Erythroblast (primary cell): ENCODE measurements around the gene VPS37B.

Source experiments
- DNase-seq, 2 experiments: peaks; one replicate each; lab custom pipeline; 2025; lab: John Stamatoyannopoulos, UW
- GATA1 ChIP-seq: IDR thresholded peaks from 2 replicates; pipeline ENCODE4 v1.6.1; 2011; ENCODE audit warnings: low read depth, mild to moderate bottlenecking, control low read depth, low read length, moderate library complexity
- POLR2A ChIP-seq: IDR thresholded peaks from 2 replicates; pipeline ENCODE4 v1.6.1; 2011; ENCODE audit warnings: mild to moderate bottlenecking, low read length

The VPS37B gene

GRCh38 chr12:122853582-122854245 lies 42.2 kb downstream of the VPS37B start:
- TF ChIP-seq POLR2A (no peak), GATA1 (no peak)

DNA sequence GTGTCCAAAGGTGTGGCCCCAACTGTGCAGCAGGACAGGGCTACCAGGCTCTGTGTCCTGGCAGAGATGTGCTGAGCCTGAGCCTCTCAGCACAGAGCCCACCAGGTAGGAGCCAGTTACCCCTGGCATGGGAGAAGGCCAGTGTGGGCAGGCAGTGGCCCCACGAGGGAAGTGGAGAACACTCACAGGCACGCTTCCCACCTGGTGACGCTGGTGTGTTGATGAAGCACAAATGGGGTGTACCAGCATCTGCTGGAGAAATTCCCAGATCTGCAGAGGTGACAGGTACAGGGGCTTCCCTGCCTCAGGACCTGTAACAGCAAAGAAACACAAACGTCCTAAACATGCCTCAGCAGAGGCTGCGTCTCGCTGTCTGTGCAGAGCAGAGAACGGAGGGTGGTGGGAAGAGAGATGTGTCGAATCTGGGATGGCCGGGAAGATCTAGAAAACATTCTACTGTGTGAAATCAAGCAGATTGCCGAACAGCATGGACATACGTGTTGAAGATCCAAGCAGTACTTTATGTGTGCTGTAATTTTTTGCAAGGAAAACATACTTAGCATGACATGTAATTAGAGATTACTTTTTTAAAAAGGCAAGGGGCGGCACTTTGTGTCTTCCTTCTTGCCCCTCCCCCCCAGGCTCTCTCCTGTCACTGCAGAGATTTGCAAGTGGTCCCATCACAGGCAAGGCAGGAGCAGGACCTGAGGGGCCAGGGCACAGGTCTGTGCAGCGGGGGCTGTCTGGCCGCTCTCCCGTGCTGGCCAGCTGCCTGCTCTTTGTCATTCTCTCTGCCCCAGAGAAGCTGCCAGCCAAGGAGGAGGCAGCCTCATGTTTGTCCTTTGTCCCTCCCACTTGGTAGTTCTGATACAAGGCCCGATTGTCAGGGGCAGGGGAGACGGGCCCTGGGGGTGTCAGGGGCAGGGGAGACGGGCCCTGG lies 43.3 kb downstream of the VPS37B start:
- TF ChIP-seq GATA1: no peak
- no peak for TF ChIP-seq POLR2A
- DNase-seq: no peak

More at GRCh38 chr12:122853582-122854245, 42.2 kb downstream of the VPS37B start:
- no peak for DNase-seq

DNA sequence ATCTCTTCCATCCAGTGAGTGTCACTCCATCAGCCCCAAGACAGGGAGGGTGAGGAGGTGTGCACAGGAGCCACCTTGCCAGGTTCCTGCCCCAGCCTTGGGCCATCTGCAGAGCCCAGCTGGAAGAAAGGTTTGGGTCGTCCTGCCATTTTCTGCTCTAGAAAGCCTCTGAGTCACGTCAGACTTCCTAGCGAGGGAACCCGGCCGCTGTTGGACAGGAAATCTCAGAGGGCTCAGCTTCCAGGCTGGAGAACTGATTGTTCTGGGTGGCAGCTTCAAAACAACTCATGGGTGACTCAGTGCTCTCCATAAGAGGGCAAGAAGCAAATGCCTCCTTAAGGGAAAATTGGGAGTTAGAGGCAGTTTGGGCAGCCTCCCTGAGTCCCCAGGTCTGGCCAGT lies 44.1 kb downstream of the VPS37B start:
- TF ChIP-seq GATA1: no peak
- TF ChIP-seq POLR2A: no peak
- no peak for DNase-seq

DNA sequence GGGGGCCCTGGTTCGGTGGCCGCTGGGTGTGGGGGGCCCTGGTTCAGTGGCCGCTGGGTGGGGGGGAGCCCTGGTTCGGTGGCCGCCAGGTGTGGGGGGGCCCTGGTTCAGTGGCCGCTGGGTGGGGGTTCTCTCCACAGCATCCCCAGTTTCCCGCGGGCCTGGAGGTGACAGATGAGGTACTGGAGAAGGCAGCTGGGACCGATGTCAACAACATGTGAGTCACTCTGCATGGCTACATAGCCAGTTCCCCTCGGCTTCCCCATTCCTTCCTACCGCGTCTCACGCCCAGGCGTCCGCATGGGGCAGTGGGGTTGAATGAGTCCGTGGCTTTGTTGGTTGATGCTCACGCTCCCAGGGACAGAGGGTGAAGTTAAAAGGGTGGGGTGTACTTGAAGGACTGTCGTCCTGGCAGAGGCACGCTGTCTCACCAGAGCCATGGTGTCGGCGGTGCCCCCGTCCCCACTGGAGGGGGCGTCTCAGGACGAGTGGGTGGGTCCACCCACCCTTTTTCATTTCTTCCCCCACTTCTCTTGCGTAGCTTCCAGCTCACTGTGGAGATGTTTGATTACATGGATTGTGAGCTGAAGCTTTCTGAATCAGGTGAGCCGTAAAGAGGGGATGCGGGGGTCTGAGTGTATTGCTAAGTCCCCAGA lies 45.1 kb downstream of the VPS37B start:
- TF ChIP-seq GATA1 (no peak), POLR2A (no peak)
- no peak for DNase-seq

DNA sequence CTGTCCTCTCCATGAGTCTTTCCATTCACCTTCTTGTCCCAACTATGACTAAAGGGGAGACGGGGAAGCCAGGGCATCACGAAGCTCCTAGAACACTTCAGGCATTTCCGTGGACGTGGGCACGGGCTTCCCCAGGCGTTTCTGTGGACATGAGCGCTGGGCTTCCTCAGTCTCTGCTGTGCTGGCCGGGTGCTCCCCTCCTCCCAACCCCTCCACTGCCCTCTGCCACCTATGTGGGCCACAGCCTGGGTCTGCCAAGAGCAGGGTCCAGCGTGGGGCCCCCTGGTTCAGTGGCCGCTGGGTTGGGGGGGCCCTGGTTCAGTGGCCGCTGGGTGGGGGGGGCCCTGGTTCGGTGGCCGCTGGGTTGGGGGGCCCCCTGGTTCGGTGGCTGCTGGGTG lies 45.9 kb downstream of the VPS37B start:
- no peak for TF ChIP-seq POLR2A
- no peak for TF ChIP-seq GATA1
- no peak for DNase-seq

DNA sequence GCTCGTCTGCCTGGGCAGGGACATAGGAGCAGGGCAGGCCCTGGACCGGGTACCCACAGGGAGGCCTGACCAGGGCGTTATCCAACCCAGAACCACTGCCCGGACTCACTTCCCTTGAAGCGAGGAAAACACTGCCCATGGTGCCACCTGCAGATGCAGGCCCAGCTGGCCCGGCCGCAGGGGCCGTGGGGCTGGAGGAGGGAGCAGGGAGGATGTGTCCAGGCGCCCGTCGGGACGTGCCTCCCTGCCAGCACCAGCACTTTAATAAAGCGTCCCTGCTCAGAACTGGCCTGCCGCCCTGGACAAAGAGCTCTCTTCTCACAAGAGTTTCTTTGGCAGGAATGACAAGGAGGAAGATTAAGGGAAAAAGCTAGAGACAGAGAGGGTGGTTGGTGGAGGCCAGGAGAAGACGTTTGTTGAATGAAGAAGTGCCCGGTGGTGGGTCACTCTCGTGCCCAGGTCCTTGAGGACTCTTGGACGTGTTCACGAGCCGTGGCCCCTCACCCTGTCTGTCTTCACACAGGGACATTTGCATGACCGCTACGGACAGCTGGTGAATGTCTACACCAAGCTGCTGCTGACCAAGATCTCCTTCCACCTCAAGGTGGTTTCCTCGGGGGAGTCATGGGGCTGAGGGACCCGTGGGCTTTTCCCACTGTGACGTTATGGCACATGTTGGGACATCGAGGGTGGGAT lies 46.4 kb downstream of the VPS37B start:
- no peak for DNase-seq
- no peak for TF ChIP-seq GATA1
- no peak for TF ChIP-seq POLR2A

DNA sequence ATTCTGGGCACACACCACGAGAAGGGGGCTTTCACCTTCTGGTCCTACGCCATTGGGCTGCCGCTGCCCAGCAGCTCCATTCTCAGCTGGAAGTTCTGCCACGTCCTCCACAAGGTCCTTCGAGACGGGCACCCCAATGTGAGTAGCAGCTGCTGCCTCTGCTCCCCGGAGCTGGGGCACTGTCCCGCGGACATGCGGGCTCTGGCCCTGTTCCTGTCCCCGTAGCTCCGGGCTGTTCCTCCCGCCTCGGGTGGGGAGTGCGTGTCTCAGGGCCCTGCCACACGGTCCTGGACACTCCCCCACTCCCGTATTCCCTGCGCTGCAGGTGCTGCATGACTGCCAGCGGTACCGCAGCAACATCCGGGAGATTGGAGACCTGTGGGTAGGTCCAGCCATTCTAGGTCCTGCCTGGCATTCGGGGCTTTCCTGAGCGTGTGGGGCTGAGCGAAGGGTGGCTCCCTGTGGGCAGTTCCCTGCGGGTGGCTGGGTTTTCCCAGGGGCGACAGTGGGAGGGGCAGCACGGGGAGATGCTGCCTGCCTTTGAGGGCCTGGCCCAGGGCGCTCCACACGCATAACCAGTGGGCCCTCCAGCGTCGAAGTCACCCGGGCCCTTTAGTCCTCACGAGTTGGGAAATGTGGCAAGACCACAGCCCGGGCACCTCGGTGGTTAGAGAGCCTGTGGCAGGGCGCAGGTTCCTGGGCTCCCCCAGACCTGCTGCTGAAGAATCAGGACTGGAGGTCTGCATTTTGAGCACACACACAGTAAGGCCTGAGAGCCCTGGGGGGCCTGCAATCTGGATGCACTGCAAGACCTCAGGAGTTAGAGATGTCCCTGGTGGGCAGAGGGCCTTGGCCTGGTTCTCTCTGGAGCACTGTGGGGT lies 47.2 kb downstream of the VPS37B start:
- no peak for DNase-seq
- TF ChIP-seq GATA1: no peak

DNA sequence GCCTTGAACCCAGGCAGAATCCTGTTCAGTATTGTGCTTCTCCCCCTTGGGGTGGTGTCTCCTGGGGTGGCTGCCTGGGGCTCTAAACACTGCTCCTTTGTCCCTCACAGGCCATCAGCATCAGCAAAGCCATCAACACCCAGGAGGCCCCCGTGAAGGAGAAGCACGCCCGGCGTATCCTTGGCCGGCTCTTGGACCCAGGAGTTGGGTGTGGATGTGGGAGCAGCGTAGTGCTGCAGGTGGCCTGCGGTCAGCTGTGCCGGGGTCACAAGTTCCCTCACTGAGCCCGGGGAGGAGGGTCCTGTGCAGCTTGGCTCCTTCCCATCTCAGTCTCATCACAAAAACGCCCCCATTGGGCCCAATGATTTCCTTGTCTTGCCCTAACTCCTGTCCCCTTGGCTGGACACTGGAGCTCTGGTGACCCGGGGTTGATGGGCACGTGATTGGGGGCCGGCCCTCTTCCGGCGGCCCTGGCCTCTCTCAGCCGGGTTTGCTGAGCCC lies 48.0 kb downstream of the VPS37B start:
- no peak for TF ChIP-seq GATA1
- no peak for TF ChIP-seq POLR2A
- DNase-seq: no peak

- TF ChIP-seq GATA1: no peak
- no peak for TF ChIP-seq POLR2A
- no peak for DNase-seq
Measured at GRCh38 chr12:122847516-122847836, 48.4 kb downstream of the VPS37B start.

DNA sequence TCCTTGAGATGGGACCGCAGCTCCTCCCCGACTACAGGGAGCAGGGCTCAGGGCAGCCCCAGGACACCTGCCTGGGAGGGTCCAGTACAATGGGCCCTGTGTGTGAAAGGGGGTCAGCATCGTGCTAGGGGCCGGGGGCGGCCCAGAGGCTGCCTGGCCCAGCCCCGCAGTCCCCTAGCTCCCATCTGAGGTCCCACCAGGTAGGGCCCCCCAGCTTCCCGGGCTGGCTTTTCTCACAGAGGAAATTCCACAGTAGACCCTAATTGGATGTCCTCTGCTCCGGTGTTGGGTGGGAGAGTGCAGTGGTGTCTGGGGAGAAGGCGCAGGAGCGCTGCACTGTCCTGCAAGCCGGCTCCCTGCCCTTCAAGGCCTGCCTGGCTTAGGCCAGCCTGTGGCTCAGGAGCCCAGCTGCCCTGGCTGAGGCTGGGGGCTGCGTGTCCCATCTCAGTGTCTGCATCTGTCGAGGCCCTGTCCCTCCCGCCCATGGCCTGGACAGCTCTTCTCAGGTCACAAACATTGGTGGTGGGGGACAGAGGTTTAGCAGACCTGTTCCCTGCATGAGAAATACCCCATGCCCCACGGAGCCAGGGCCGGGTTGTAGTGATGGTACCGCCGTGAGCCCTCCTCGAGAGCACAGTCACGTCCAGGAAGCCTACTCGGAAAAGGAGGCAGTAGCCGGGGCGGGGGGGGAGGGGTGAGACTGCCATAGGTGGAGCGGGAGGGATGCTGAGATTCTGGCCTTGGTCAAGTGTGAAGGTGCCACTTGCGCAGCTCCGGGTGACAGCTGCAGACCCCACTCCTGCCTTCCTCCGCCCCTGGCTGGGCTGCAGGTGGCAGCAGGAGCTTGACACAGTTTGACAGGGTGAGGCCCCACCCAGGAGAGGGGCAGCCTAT lies 49.1 kb downstream of the VPS37B start:
- TF ChIP-seq GATA1: no peak
- TF ChIP-seq POLR2A: no peak
- DNase-seq: no peak

- no peak for DNase-seq
- TF ChIP-seq POLR2A (no peak), GATA1 (no peak)
Measured at GRCh38 chr12:122845865-122846621, 49.9 kb downstream of the VPS37B start.

DNA sequence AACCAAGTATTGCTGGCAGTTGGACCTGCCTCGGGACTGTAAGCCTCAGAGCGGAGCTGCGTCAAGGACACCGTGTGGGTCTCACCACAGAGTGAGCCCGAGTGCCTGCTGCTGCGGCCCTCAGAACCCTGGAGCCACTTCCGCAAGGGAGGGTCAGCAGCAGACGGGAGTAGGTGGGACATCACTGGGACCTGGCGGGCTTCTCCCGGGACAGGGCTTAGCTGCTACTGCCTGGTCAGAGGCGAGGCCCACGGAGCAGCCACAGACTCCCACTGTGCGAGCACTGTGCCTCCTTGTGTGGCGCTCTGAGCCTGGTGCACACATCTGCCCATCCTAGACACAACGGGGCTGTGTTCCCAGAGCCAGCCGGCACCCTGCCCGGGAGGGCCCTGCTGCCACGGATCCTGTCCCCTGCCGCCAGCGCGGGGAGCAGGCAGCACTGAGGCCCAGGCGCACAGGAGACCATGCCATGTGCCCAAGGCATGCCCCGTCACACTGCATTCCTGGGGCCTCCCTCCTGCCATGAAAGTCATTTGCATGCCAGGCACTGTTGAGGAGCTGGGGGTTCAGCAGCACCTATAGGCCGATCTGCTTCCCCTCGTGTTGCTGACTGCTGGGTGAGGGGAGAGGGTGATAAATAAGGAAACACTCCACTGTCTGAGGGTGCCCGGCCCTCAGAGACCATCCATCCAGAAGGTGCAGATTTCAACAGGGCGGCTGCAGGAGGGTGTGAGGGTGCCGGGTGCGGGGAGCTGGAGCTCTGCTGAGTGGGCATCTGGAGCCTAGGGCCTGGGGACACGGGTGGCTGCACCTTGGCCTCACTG lies 50.7 kb downstream of the VPS37B start:
- no peak for DNase-seq

More for the DNA sequence above, 50.7 kb downstream of the VPS37B start:
- no peak for TF ChIP-seq GATA1
- no peak for TF ChIP-seq POLR2A
